Naive B cell (primary cell): ENCODE measurements around the gene KCNK7. TPM values are rescaled to one million over a fixed set of nuclear protein-coding genes. Genes with fewer than 3 reads are reported as not detected.

Experiments used
- ATAC-seq, 2 donors: fragments of 150-1000 bp; cut with Tn5 transposase; 2 replicates each; pipeline ENCODE4 v1.10.0; 2021; ENCODE audit warnings: low read depth in 2 of 2, mild to moderate bottlenecking in 2 of 2, moderate library complexity in 2 of 2
- DNase-seq: peaks from one replicate; pipeline ENCODE4 v3.0.0; 2022
- H3K27ac Mint-ChIP-seq, 6 donors: one replicate each; pipeline ENCODE4 v1.8.0; 2020 to 2022; ENCODE audit warnings: mild to moderate bottlenecking in 6 of 6, mixed read lengths in 6 of 6, moderate library complexity in 5 of 6, inconsistent platforms in 2 of 6
- H3K27me3 Mint-ChIP-seq, 3 donors: one replicate each; pipeline ENCODE4 v1.8.0; 2021 to 2022; ENCODE audit warnings: mixed read lengths in 3 of 3, mild to moderate bottlenecking in 1 of 3
- H3K36me3 Mint-ChIP-seq, 2 donors: one replicate each; pipeline ENCODE4 v1.8.0; 2020 to 2022; ENCODE audit warnings: mixed read lengths in 2 of 2, inconsistent platforms in 1 of 2, mild to moderate bottlenecking in 1 of 2
- H3K4me1 Mint-ChIP-seq, 3 donors: one replicate each; pipeline ENCODE4 v1.8.0; 2020 to 2022; ENCODE audit warnings: mixed read lengths in 3 of 3, inconsistent platforms in 1 of 3, mild to moderate bottlenecking in 1 of 3, moderate library complexity in 1 of 3
- H3K4me3 Mint-ChIP-seq, 8 donors: one replicate each; pipeline ENCODE4 v1.8.0; 2020 to 2022; ENCODE audit warnings: mild to moderate bottlenecking in 8 of 8, mixed read lengths in 8 of 8, moderate library complexity in 8 of 8, inconsistent platforms in 2 of 8
- H3K9me3 Mint-ChIP-seq, 7 donors: one replicate each; pipeline ENCODE4 v1.8.0; 2020 to 2022; ENCODE audit warnings: mixed read lengths in 7 of 7, mild to moderate bottlenecking in 5 of 7, inconsistent platforms in 2 of 7, moderate library complexity in 1 of 7
- polyA plus RNA-seq, 6 donors: library from polyadenylated mRNA; unstranded; fragments of 300-500 nt; fragmentation: Illumina TruSeq; gene quantifications; one replicate each; pipeline ENCODE4 v1.2.3, GENCODE V29; 2021; ENCODE audit warnings: low read depth in 6 of 6

Gene KCNK7
- polyA plus RNA-seq, 6 donors from 2014 or later: not detected

GRCh38 chr11:65576867-65577755 is 18.5 kb downstream of the KCNK7 start:
- H3K27ac Mint-ChIP-seq: peak overlapping the region; percentile 95 to 99 (median 99)
- H3K9me3 Mint-ChIP-seq: no peaks in the 10 kb centered on the region
- peak overlapping the region; percentile 85 to 99 (median 93) for H3K4me3 Mint-ChIP-seq
- H3K4me1 Mint-ChIP-seq: peaks cover 34 to 55% (median 55%) of the 10 kb centered on the region in 3 donors
- ATAC-seq (peak; percentile 45 to 53), DNase-seq (peak; percentile 85)
- H3K36me3 Mint-ChIP-seq: peaks cover 0 to 6% of the 10 kb centered on the region in 2 donors
- no peaks in the 10 kb centered on the region for H3K27me3 Mint-ChIP-seq

GRCh38 chr11:65576232-65576866 is 19.3 kb downstream of the KCNK7 start:
- Mint-ChIP-seq H3K36me3 (peaks cover 0 to 6% of the 10 kb centered on the region in 2 donors), H3K27ac (peak overlapping the region; percentile 95 to 99 (median 99)), H3K4me1 (peaks cover 41 to 62% (median 62%) of the 10 kb centered on the region in 3 donors), H3K4me3 (peak overlapping the region; percentile 85 to 99 (median 93)), H3K9me3 (no peaks in the 10 kb centered on the region), H3K27me3 (no peaks in the 10 kb centered on the region)
- ATAC-seq: no peak
- DNase-seq: no peak

- no peaks in the 10 kb centered on the region for H3K27me3 Mint-ChIP-seq
- peak; percentile 13 to 15 for ATAC-seq
- no peaks in the 10 kb centered on the region for H3K9me3 Mint-ChIP-seq
- H3K36me3 Mint-ChIP-seq: peaks cover 0 to 2% of the 10 kb centered on the region in 2 donors
- peak within 1 kb of the TSS; percentile 96 to 99 (median 97) for H3K4me3 Mint-ChIP-seq
- peak; percentile 79 for DNase-seq
- peaks cover 46 to 67% (median 65%) of the 10 kb centered on the region in 3 donors for H3K4me1 Mint-ChIP-seq
- H3K27ac Mint-ChIP-seq: peak within 1 kb of the TSS; percentile 95 to 100 (median 99)
Observed at GRCh38 chr11:65575568-65576231, 19.9 kb downstream of the KCNK7 start, which contains the start of gene EHBP1L1. Gene EHBP1L1 (plus strand): TSS chr11:65576053. CDS start chr11:65576303, 250 bp downstream.

GRCh38 chr11:65574811-65575567 is 20.6 kb downstream of the KCNK7 start:
- H3K4me1 Mint-ChIP-seq: peaks cover 51 to 74% (median 71%) of the 10 kb centered on the region in 3 donors
- no peaks in the 10 kb centered on the region for H3K27me3 Mint-ChIP-seq
- H3K9me3 Mint-ChIP-seq: no peaks in the 10 kb centered on the region
- no peaks in the 10 kb centered on the region for H3K36me3 Mint-ChIP-seq
- DNase-seq (no peak), ATAC-seq (no peak)
- peak overlapping the region; percentile 96 to 99 (median 97) for H3K4me3 Mint-ChIP-seq
- H3K27ac Mint-ChIP-seq: peak overlapping the region; percentile 95 to 100 (median 98)

- H3K4me3 Mint-ChIP-seq: peak overlapping the region; percentile 96 to 99 (median 97)
- H3K9me3 Mint-ChIP-seq: no peaks in the 10 kb centered on the region
- peak overlapping the region; percentile 95 to 100 (median 99) for H3K27ac Mint-ChIP-seq
- DNase-seq (peak; percentile 90), ATAC-seq (peak; percentile 31)
- no peaks in the 10 kb centered on the region for H3K36me3 Mint-ChIP-seq
- no peaks in the 10 kb centered on the region for H3K27me3 Mint-ChIP-seq
- H3K4me1 Mint-ChIP-seq: peaks cover 57 to 81% (median 75%) of the 10 kb centered on the region in 3 donors
Observed at GRCh38 chr11:65574109-65574810, 21.3 kb downstream of the KCNK7 start.

GRCh38 chr11:65573391-65574079 is 22.1 kb downstream of the KCNK7 start:
- Mint-ChIP-seq H3K9me3 (no peaks in the 10 kb centered on the region), H3K27me3 (no peaks in the 10 kb centered on the region), H3K36me3 (no peaks in the 10 kb centered on the region), H3K4me3 (peak overlapping the region; percentile 92 to 99 (median 96)), H3K4me1 (peaks cover 62 to 85% (median 75%) of the 10 kb centered on the region in 3 donors), H3K27ac (peak overlapping the region; percentile 95 to 100 (median 99))
- no peak for DNase-seq
- no peak for ATAC-seq

GRCh38 chr11:65572356-65573051 is 23.1 kb downstream of the KCNK7 start, which contains the start of gene FAM89B:
Gene FAM89B (plus strand): TSS chr11:65572538. CDS start chr11:65572670, 132 bp downstream.
- Mint-ChIP-seq H3K9me3 (no peaks in the 10 kb centered on the region), H3K4me1 (peaks cover 60 to 82% (median 72%) of the 10 kb centered on the region in 3 donors), H3K27ac (peak within 1 kb of the TSS; percentile 98 to 100 (median 99)), H3K27me3 (no peaks in the 10 kb centered on the region), H3K4me3 (peak within 1 kb of the TSS; percentile 96 to 99 (median 99)), H3K36me3 (no peaks in the 10 kb centered on the region)
- DNase-seq (peak; percentile 84), ATAC-seq (peak; percentile 4 to 9)

GRCh38 chr11:65571940-65572339 is 23.7 kb downstream of the KCNK7 start:
- Mint-ChIP-seq H3K9me3 (no peaks in the 10 kb centered on the region), H3K36me3 (no peaks in the 10 kb centered on the region)
- DNase-seq: no peak

GRCh38 chr11:65571420-65571819 is 24.2 kb downstream of the KCNK7 start:
- ATAC-seq (no peak), DNase-seq (no peak)
- H3K4me1 Mint-ChIP-seq: peaks cover 55 to 74% (median 72%) of the 10 kb centered on the region in 3 donors
- peak overlapping the region; percentile 96 to 99 (median 99) for H3K4me3 Mint-ChIP-seq
- peak overlapping the region in 5 of 6 donors; percentile 47 to 100 (median 99) for H3K27ac Mint-ChIP-seq
- H3K9me3 Mint-ChIP-seq: no peaks in the 10 kb centered on the region
- H3K27me3 Mint-ChIP-seq: no peaks in the 10 kb centered on the region
- no peaks in the 10 kb centered on the region for H3K36me3 Mint-ChIP-seq

More at GRCh38 chr11:65571940-65572339, 23.7 kb downstream of the KCNK7 start:
- Mint-ChIP-seq H3K4me3 (peak overlapping the region; percentile 96 to 99 (median 99)), H3K4me1 (peaks cover 59 to 77% (median 72%) of the 10 kb centered on the region in 3 donors), H3K27me3 (no peaks in the 10 kb centered on the region), H3K27ac (peak overlapping the region; percentile 70 to 100 (median 97))
- no peak for ATAC-seq

- H3K4me1 Mint-ChIP-seq: peaks cover 60 to 78% (median 77%) of the 10 kb centered on the region in 3 donors
- peak within 1 kb of the TSS; percentile 96 to 99 (median 99) for H3K4me3 Mint-ChIP-seq
- no peaks in the 10 kb centered on the region for H3K27me3 Mint-ChIP-seq
- no peaks in the 10 kb centered on the region for H3K36me3 Mint-ChIP-seq
- peak within 1 kb of the TSS; percentile 99 to 100 (median 100) for H3K27ac Mint-ChIP-seq
- ATAC-seq (peak; percentile 72 to 73), DNase-seq (peak; percentile 98)
- H3K9me3 Mint-ChIP-seq: no peaks in the 10 kb centered on the region
Observed at GRCh38 chr11:65569973-65570918, 25.4 kb downstream of the KCNK7 start, which contains the start of gene ZNRD2. Gene ZNRD2 (plus strand): TSS chr11:65570477. CDS start chr11:65570492, 15 bp downstream.
